ENCODE measurements around the gene SPATA31A1. TPM values are rescaled to one million over a fixed set of nuclear protein-coding genes. Genes with fewer than 3 reads are reported as not detected.
"Not testable (repeated sequence)": the region's sequence is repeated elsewhere in the genome, so short reads cannot be mapped to it uniquely, and the experiment has no call there.

The SPATA31A1 gene
- total RNA-seq, result not detected
- long read RNA-seq, result 0 reads

- H3K4me3 ChIP-seq; H3K27me3 ChIP-seq (ENCODE audit: low read depth); DNase-seq; H3K4me1 ChIP-seq; H3K36me3 ChIP-seq; H3K9me3 ChIP-seq (replicated peaks); H3K27ac ChIP-seq (replicated peaks); intact Hi-C loops (cut with micrococcal nuclease): not testable (repeated sequence)
These were observed at the start of gene SPATA31A1 for GRCh38 chr9:39355369-39355768. SPATA31A1 (plus strand) TSS chr9:39355669; CDS start chr9:39355731, 62 bp downstream.

GRCh38 chr9:39407261-39408204 is 52.1 kb downstream of the SPATA31A1 start:
- intact Hi-C loops (cut with micrococcal nuclease), result not testable (repeated sequence)

GRCh38 chr9:39411254-39411940 is 55.9 kb downstream of the SPATA31A1 start:
- H3K4me1 ChIP-seq; H3K27me3 ChIP-seq (ENCODE audit: low read depth); intact Hi-C loops (cut with micrococcal nuclease); DNase-seq; H3K36me3 ChIP-seq; H3K9me3 ChIP-seq (replicated peaks); H3K27ac ChIP-seq (replicated peaks); H3K4me3 ChIP-seq: not testable (repeated sequence)

More at GRCh38 chr9:39407261-39408204, 52.1 kb downstream of the SPATA31A1 start:
- not testable (repeated sequence) for DNase-seq; H3K36me3 ChIP-seq; H3K4me1 ChIP-seq; H3K27me3 ChIP-seq (ENCODE audit: low read depth); H3K9me3 ChIP-seq (replicated peaks); H3K27ac ChIP-seq (replicated peaks); H3K4me3 ChIP-seq

Other genes starting within 250 kb of the SPATA31A1 start
- gene CNTNAP3, start 67.5 kb upstream of the SPATA31A1 start, total RNA-seq, result 9.9 TPM